ENCODE results near the gene CDH8. TPM values are rescaled to one million over a fixed set of nuclear protein-coding genes. Genes with fewer than 3 reads are reported as not detected.

Gene CDH8
- total RNA-seq, 1 experiment from 2014 or later, result 1.7 TPM

GRCh38 chr16:62041401-62041800 lies 5.2 kb upstream of the CDH8 start:
- Mint-ChIP-seq H3K4me3 (ENCODE audit: unreplicated experiment) (no peak overlapping the region), H3K9me3 (ENCODE audit: unreplicated experiment) (no peaks in the 10 kb centered on the region), H3K27ac (ENCODE audit: unreplicated experiment) (no peak overlapping the region), H3K4me1 (ENCODE audit: low read depth, unreplicated experiment) (peaks cover 20% of the 10 kb centered on the region), H3K36me3 (ENCODE audit: insufficient read depth, unreplicated experiment) (no peaks in the 10 kb centered on the region), H3K27me3 (ENCODE audit: insufficient read depth, unreplicated experiment) (no peaks in the 10 kb centered on the region)
- H3K36me3 ChIP-seq (ENCODE audit: control insufficient read depth, insufficient read depth, low read length), result no peaks in the 10 kb centered on the region
- intact Hi-C loops (cut with micrococcal nuclease; ENCODE audit: unreplicated experiment), result loop anchor here (1.0 kb wide), 1 partner anchor 105 kb away; no protein-coding TSS in a partner anchor
- peak; percentile 54 to 78 for TF ChIP-seq CTCF (IDR thresholded peaks at IDR 0.05; ENCODE audit: insufficient read depth in 1 of 2, low read depth in 1 of 2, low read length in 1 of 2, severe bottlenecking in 1 of 2, unreplicated experiment in 1 of 2)
- CTCF ChIA-PET, result interaction anchor here (0.6 kb wide), 1 partner anchor 107 kb away, joined by 3 read pairs; no protein-coding TSS in a partner anchor
- no peak overlapping the region for H3K4me3 ChIP-seq (ENCODE audit: low read depth, low read length)
- no peaks in the 10 kb centered on the region; the same call in 1 of the 2 replicates for H3K4me1 ChIP-seq
- no peaks in the 10 kb centered on the region for H3K9me3 ChIP-seq
- DNase-seq, result peak; percentile 48 to 51
- POLR2A ChIA-PET, result no interaction called here
- BruUV-seq (replicated peaks), result no TSS peak
- H3K27me3 ChIP-seq (replicated peaks; ENCODE audit: control insufficient read depth, insufficient read depth, low read length), result no peaks in the 10 kb centered on the region

DNA sequence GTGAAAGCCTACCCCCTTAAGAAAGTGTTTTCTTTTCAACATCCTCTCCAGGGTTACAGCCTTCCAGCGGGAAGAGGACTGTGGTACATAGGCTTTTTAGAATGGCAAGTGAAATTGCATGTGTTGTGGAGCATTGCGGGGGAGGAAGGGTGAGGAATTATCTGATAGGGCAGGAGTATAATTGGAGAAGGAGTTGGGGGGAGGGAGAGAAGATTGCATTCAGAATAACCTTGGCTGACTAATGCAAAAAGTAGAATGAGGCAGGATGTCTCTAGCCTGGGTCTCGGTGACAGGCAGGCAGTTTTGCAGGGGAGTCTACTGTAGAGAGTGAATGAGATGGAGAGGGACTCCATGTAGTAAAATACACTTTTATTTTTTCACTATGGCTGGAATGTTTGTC lies 2.4 kb upstream of the CDH8 start:
- Mint-ChIP-seq H3K4me1 (ENCODE audit: low read depth, unreplicated experiment) (peaks cover 20% of the 10 kb centered on the region), H3K9me3 (ENCODE audit: unreplicated experiment) (no peaks in the 10 kb centered on the region), H3K4me3 (ENCODE audit: unreplicated experiment) (peak overlapping the region; percentile 8), H3K36me3 (ENCODE audit: insufficient read depth, unreplicated experiment) (no peaks in the 10 kb centered on the region), H3K27me3 (ENCODE audit: insufficient read depth, unreplicated experiment) (no peaks in the 10 kb centered on the region), H3K27ac (ENCODE audit: unreplicated experiment) (peak overlapping the region; percentile 8)
- no peak for DNase-seq
- no peaks in the 10 kb centered on the region; the same call in 1 of the 2 replicates for H3K4me1 ChIP-seq
- H3K27me3 ChIP-seq (replicated peaks; ENCODE audit: control insufficient read depth, insufficient read depth, low read length), result no peaks in the 10 kb centered on the region
- intact Hi-C loops (cut with micrococcal nuclease; ENCODE audit: unreplicated experiment), result no loop called here
- no TSS peak for BruUV-seq (replicated peaks)
- no peaks in the 10 kb centered on the region for H3K9me3 ChIP-seq
- H3K36me3 ChIP-seq (ENCODE audit: control insufficient read depth, insufficient read depth, low read length), result no peaks in the 10 kb centered on the region
- no peak overlapping the region for H3K4me3 ChIP-seq (ENCODE audit: low read depth, low read length)
- CTCF ChIA-PET, result no interaction called here
- TF ChIP-seq CTCF (IDR thresholded peaks at IDR 0.05; ENCODE audit: insufficient read depth in 1 of 2, low read depth in 1 of 2, low read length in 1 of 2, severe bottlenecking in 1 of 2, unreplicated experiment in 1 of 2), result no peak
- POLR2A ChIA-PET, result no interaction called here

- POLR2A ChIA-PET, result no interaction called here
- Mint-ChIP-seq H3K36me3 (ENCODE audit: insufficient read depth, unreplicated experiment) (no peaks in the 10 kb centered on the region), H3K27ac (ENCODE audit: unreplicated experiment) (peak overlapping the region; percentile 8), H3K4me3 (ENCODE audit: unreplicated experiment) (peak overlapping the region; percentile 8), H3K4me1 (ENCODE audit: low read depth, unreplicated experiment) (peaks cover 20% of the 10 kb centered on the region), H3K27me3 (ENCODE audit: insufficient read depth, unreplicated experiment) (no peaks in the 10 kb centered on the region), H3K9me3 (ENCODE audit: unreplicated experiment) (no peaks in the 10 kb centered on the region)
- TF ChIP-seq CTCF (IDR thresholded peaks at IDR 0.05; ENCODE audit: insufficient read depth in 1 of 2, low read depth in 1 of 2, low read length in 1 of 2, severe bottlenecking in 1 of 2, unreplicated experiment in 1 of 2), result no peak
- CTCF ChIA-PET, result no interaction called here
- Histone ChIP-seq H3K4me1 (no peaks in the 10 kb centered on the region; the same call in 1 of the 2 replicates), H3K4me3 (ENCODE audit: low read depth, low read length) (no peak overlapping the region), H3K9me3 (no peaks in the 10 kb centered on the region), H3K36me3 (ENCODE audit: control insufficient read depth, insufficient read depth, low read length) (no peaks in the 10 kb centered on the region), H3K27me3 (replicated peaks; ENCODE audit: control insufficient read depth, insufficient read depth, low read length) (no peaks in the 10 kb centered on the region)
- no peak for DNase-seq
- intact Hi-C loops (cut with micrococcal nuclease; ENCODE audit: unreplicated experiment), result no loop called here
- BruUV-seq (replicated peaks), result no TSS peak
These were observed 2.0 kb upstream of the CDH8 start for GRCh38 chr16:62038225-62038624.

Measured in Caco-2 (cell line).